GM18867 (cell line): Measurements from ENCODE around the gene RASSF5.

ENCODE experiments used
- ATAC-seq: cut with Tn5 transposase; IDR thresholded peaks from one replicate; pipeline ENCODE4 v1.9.1; 2021; ENCODE audit warnings: mild to moderate bottlenecking, moderate library complexity; ENCODE audit not compliant: unreplicated experiment

Gene RASSF5

GRCh38 chr1:206513312-206514111 is 6.2 kb downstream of the RASSF5 start:
- no peak for ATAC-seq

GRCh38 chr1:206514813-206515387 is 7.6 kb downstream of the RASSF5 start:
- no peak for ATAC-seq

GRCh38 chr1:206516728-206516990 is 9.3 kb downstream of the RASSF5 start:
- no peak for ATAC-seq

- no peak for ATAC-seq
These were observed 10.5 kb downstream of the RASSF5 start for GRCh38 chr1:206517784-206518183.

- ATAC-seq, result no peak
These were observed 10.9 kb downstream of the RASSF5 start for GRCh38 chr1:206518206-206518605.

GRCh38 chr1:206518743-206519142 is 11.4 kb downstream of the RASSF5 start:
- ATAC-seq, result no peak

GRCh38 chr1:206521127-206521526 is 13.8 kb downstream of the RASSF5 start:
- no peak for ATAC-seq

- no peak for ATAC-seq
These were observed 14.5 kb downstream of the RASSF5 start for GRCh38 chr1:206521694-206522402.

- no peak for ATAC-seq
These were observed 17.5 kb downstream of the RASSF5 start for GRCh38 chr1:206524739-206525364.

- no peak for ATAC-seq
These were observed 19.0 kb downstream of the RASSF5 start for GRCh38 chr1:206526064-206526911.

GRCh38 chr1:206529425-206529824 is 22.1 kb downstream of the RASSF5 start:
- ATAC-seq, result no peak

GRCh38 chr1:206532368-206532767 is 25.0 kb downstream of the RASSF5 start:
- no peak for ATAC-seq

GRCh38 chr1:206534552-206534951 is 27.2 kb downstream of the RASSF5 start:
- ATAC-seq, result no peak

GRCh38 chr1:206535853-206536188 is 28.5 kb downstream of the RASSF5 start:
- no peak for ATAC-seq

GRCh38 chr1:206537141-206537540 is 29.8 kb downstream of the RASSF5 start:
- no peak for ATAC-seq

- ATAC-seq, result no peak
These were observed 30.9 kb downstream of the RASSF5 start for GRCh38 chr1:206538086-206538770.

- ATAC-seq, result no peak
These were observed 31.7 kb downstream of the RASSF5 start for GRCh38 chr1:206538901-206539640.

GRCh38 chr1:206540044-206540780 is 32.9 kb downstream of the RASSF5 start:
- no peak for ATAC-seq

GRCh38 chr1:206541236-206541833 is 34.0 kb downstream of the RASSF5 start:
- no peak for ATAC-seq
